Measurements from ENCODE around the gene TBC1D14.

- peak; percentile 89 for TF ChIP-seq CTCF (conservative IDR thresholded peaks at IDR 0.05)
- no peak for TF ChIP-seq ZFX (IDR thresholded peaks at IDR 0.05)
Measured at GRCh38 chr4:6873792-6874461, 35.7 kb upstream of the TBC1D14 start.
